PC-9 (cell line): ENCODE measurements around the gene SLC24A4. TPM values are rescaled to one million over a fixed set of nuclear protein-coding genes. Genes with fewer than 3 reads are reported as not detected.

Experiments used
- BruUV-seq: library from RNA; stranded (reverse); fragments of 400-500 nt; replicated peaks from 2 replicates; lab custom pipeline; 2021; lab: Mats Ljungman, UMichigan
- CTCF ChIA-PET: fragments of 300-600 bp; sonication (Branson Sonifier 250); formaldehyde crosslinking; loops from one replicate; lab custom pipeline; 2022; ENCODE audit warnings: antibody characterized with exemption; lab: Charles Lee
- POLR2A ChIA-PET: fragments of 300-600 bp; sonication (Branson Sonifier 250); formaldehyde crosslinking; loops from one replicate; lab custom pipeline; 2022; ENCODE audit warnings: antibody characterized with exemption; ENCODE audit not compliant: unreplicated experiment; lab: Charles Lee
- DNase-seq, 2 experiments: peaks; one replicate each; pipeline versions ENCODE4 v3.0.0 to v3.0.0-alpha.2; 2015 to 2022; ENCODE audit warnings: mixed read lengths in 1 of 2
- H2AFZ ChIP-seq: fragments of 200-600 bp; sonication (generic); 2 replicates; pipeline ENCODE4 v1.8.1; 2017; ENCODE audit warnings: antibody characterized with exemption
- H3F3A ChIP-seq: fragments of 200-600 bp; sonication (generic); 2 replicates; pipeline ENCODE4 v1.8.1; 2017; ENCODE audit warnings: antibody characterized with exemption, mild to moderate bottlenecking, low read depth; ENCODE audit not compliant: insufficient read depth
- H3K27ac ChIP-seq: fragments of 200-600 bp; sonication (generic); 2 replicates; pipeline ENCODE4 v1.6.1; 2016; ENCODE audit warnings: mixed run types
- H3K27me3 ChIP-seq: fragments of 200-600 bp; sonication (generic); 2 replicates; pipeline ENCODE4 v1.6.1; 2016; ENCODE audit warnings: low read depth, mixed run types; ENCODE audit not compliant: insufficient read depth
- H3K36me3 ChIP-seq: fragments of 200-600 bp; sonication (generic); 2 replicates; pipeline ENCODE4 v1.6.1; 2016; ENCODE audit warnings: low read depth, mixed run types
- H3K4me1 ChIP-seq: fragments of 200-600 bp; sonication (generic); replicated peaks from 2 replicates; pipeline ENCODE4 v1.6.1; 2016; ENCODE audit warnings: mixed run types; ENCODE audit not compliant: insufficient read depth
- H3K4me2 ChIP-seq: fragments of 200-600 bp; sonication (generic); 2 replicates; pipeline ENCODE4 v1.6.1; 2017; ENCODE audit warnings: mixed run types
- H3K4me3 ChIP-seq: fragments of 200-600 bp; sonication (generic); 2 replicates; pipeline ENCODE4 v1.6.1; 2016; ENCODE audit warnings: mixed run types
- H3K79me2 ChIP-seq: fragments of 200-600 bp; sonication (generic); 2 replicates; pipeline ENCODE4 v1.6.1; 2017; ENCODE audit warnings: low read depth, mixed run types
- H3K9me2 ChIP-seq: fragments of 200-600 bp; sonication (generic); 2 replicates; pipeline ENCODE4 v1.8.1; 2017; ENCODE audit warnings: mild to moderate bottlenecking; ENCODE audit not compliant: insufficient read depth
- H3K9me3 ChIP-seq: fragments of 200-600 bp; sonication (generic); 2 replicates; pipeline ENCODE4 v1.8.1; 2016; ENCODE audit warnings: low read depth; ENCODE audit not compliant: insufficient read depth
- H4K20me1 ChIP-seq: fragments of 200-600 bp; sonication (generic); 2 replicates; pipeline ENCODE4 v1.8.1; 2017; ENCODE audit not compliant: insufficient read depth
- EZH2 ChIP-seq: fragments of 200-600 bp; sonication (generic); IDR thresholded peaks from 2 replicates; pipeline ENCODE4 v1.8.0; 2017; ENCODE audit warnings: antibody characterized with exemption, low read depth
- intact Hi-C: fragments of 100-400 bp; cut with micrococcal nuclease; formaldehyde crosslinking; loops from one replicate; pipeline ENCODE4 v1.10.0; 2022; ENCODE audit not compliant: unreplicated experiment
- total RNA-seq: library from RNA; stranded (reverse); gene quantifications from 2 replicates; pipeline ENCODE4 v1.2.3, GENCODE V29; 2021
- TF ChIP-seq, protein P1 (sequence below): fragments of 200-600 bp; sonication (generic); conservative IDR thresholded peaks from 2 replicates; pipeline ENCODE4 v1.6.1; 2017; ENCODE audit warnings: mixed run types, antibody characterized with exemption, mild to moderate bottlenecking, moderate library complexity

Gene SLC24A4
- total RNA-seq, 1 experiment from 2014 or later = not detected

DNA sequence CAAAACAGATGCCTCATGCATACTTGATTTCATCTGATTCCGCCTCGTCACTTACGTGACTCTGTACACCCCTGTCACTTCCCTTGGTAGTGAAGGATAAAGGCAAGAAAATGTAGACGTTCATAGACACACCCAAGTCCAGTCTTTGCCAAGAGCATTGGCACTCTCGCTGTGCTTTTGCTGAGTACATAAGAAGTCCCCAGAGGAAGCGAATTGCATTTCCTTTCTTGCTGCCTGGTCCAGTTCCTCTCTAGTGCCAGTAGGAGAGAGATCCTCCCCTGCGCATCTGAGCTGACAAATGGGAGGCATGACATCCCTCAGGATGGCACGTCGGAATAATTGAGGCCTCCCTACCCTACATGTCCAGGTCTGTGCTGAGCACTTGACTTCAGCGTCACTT, 169.3 kb downstream of the SLC24A4 start:
- H3K4me1 ChIP-seq = peaks cover 17% of the 10 kb centered on the region
- H3K36me3 ChIP-seq = no peaks in the 10 kb centered on the region
- H3K79me2 ChIP-seq = no peaks in the 10 kb centered on the region
- no peaks in the 10 kb centered on the region for H3K9me3 ChIP-seq
- DNase-seq = no peak
- H3K27me3 ChIP-seq = no peaks in the 10 kb centered on the region
- H3F3A ChIP-seq = no peaks in the 10 kb centered on the region; the same call in 1 of the 2 replicates
- H3K27ac ChIP-seq = no peak overlapping the region
- CTCF ChIA-PET = no interaction called here
- POLR2A ChIA-PET = no interaction called here
- no peak overlapping the region for H2AFZ ChIP-seq
- intact Hi-C loops = no loop called here
- no peaks in the 10 kb centered on the region for H4K20me1 ChIP-seq
- H3K4me2 ChIP-seq = no peak overlapping the region
- no TSS peak for BruUV-seq
- TF ChIP-seq EZH2 = no peak
- TF ChIP-seq, protein P1, sequence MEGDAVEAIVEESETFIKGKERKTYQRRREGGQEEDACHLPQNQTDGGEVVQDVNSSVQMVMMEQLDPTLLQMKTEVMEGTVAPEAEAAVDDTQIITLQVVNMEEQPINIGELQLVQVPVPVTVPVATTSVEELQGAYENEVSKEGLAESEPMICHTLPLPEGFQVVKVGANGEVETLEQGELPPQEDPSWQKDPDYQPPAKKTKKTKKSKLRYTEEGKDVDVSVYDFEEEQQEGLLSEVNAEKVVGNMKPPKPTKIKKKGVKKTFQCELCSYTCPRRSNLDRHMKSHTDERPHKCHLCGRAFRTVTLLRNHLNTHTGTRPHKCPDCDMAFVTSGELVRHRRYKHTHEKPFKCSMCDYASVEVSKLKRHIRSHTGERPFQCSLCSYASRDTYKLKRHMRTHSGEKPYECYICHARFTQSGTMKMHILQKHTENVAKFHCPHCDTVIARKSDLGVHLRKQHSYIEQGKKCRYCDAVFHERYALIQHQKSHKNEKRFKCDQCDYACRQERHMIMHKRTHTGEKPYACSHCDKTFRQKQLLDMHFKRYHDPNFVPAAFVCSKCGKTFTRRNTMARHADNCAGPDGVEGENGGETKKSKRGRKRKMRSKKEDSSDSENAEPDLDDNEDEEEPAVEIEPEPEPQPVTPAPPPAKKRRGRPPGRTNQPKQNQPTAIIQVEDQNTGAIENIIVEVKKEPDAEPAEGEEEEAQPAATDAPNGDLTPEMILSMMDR = no peak
- no peak overlapping the region for H3K4me3 ChIP-seq
- no peaks in the 10 kb centered on the region for H3K9me2 ChIP-seq

- POLR2A ChIA-PET = no interaction called here
- Histone ChIP-seq H3K27me3 (no peaks in the 10 kb centered on the region), H3K9me3 (no peaks in the 10 kb centered on the region), H3K36me3 (no peaks in the 10 kb centered on the region), H4K20me1 (no peaks in the 10 kb centered on the region), H3K4me3 (no peak overlapping the region), H3K9me2 (no peaks in the 10 kb centered on the region), H3K4me1 (peaks cover 17% of the 10 kb centered on the region), H3K4me2 (no peak overlapping the region), H3K27ac (no peak overlapping the region), H3K79me2 (no peaks in the 10 kb centered on the region), H2AFZ (no peak overlapping the region), H3F3A (no peaks in the 10 kb centered on the region; the same call in 1 of the 2 replicates)
- intact Hi-C loops = no loop called here
- no peak for TF ChIP-seq EZH2
- TF ChIP-seq, protein P1 = no peak
- DNase-seq = no peak
- BruUV-seq = no TSS peak
- CTCF ChIA-PET = no interaction called here
Observed at GRCh38 chr14:92493024-92493423, 170.1 kb downstream of the SLC24A4 start.

DNA sequence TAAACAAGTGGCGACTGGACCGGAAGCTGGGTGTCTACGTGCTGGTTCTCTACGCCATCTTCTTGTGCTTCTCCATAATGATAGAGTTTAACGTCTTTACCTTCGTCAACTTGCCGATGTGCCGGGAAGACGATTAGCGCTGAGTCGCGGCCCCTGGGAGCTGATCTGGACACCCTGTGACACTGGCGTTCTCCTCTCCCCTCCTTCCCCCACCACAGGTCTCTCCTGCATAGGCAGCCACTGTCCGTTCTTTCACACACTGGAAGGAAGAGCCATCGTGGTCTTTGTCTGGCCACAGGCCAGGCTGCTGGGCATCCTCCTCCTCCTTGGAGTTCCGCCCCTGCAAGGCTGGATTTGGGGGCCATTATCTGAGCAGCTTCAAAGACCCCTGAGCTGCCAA, 170.5 kb downstream of the SLC24A4 start:
- no peaks in the 10 kb centered on the region for H3K9me3 ChIP-seq
- H3K36me3 ChIP-seq = no peaks in the 10 kb centered on the region
- DNase-seq = no peak
- H3F3A ChIP-seq = no peaks in the 10 kb centered on the region; the same call in 1 of the 2 replicates
- H3K27me3 ChIP-seq = no peaks in the 10 kb centered on the region
- peaks cover 17% of the 10 kb centered on the region for H3K4me1 ChIP-seq
- no peak overlapping the region for H3K27ac ChIP-seq
- no peak overlapping the region for H2AFZ ChIP-seq
- no peak overlapping the region for H3K4me2 ChIP-seq
- intact Hi-C loops = no loop called here
- no peak overlapping the region for H3K4me3 ChIP-seq
- no peaks in the 10 kb centered on the region for H3K79me2 ChIP-seq
- no peaks in the 10 kb centered on the region for H3K9me2 ChIP-seq
- POLR2A ChIA-PET = no interaction called here
- no peaks in the 10 kb centered on the region for H4K20me1 ChIP-seq
- BruUV-seq = no TSS peak
- CTCF ChIA-PET = no interaction called here
- TF ChIP-seq EZH2 = no peak
- TF ChIP-seq, protein P1 = no peak
